Gastroesophageal sphincter (tissue), 3 donors: Measurements from ENCODE around the gene BIRC6.

ENCODE experiments used
- CTCF ChIP-seq, 4 experiments: fragments of 200-600 bp in 2 of 4; fragments of 450-650 bp in 2 of 4; sonication (generic) in 1 of 4; IDR thresholded peaks; one replicate each; pipeline ENCODE4 v1.5.1; 2017 to 2019; ENCODE audit warnings: antibody characterized with exemption in 4 of 4, mild to moderate bottlenecking in 2 of 4, moderate library complexity in 2 of 4
- EP300 ChIP-seq: sonication (generic); formaldehyde crosslinking; IDR thresholded peaks from one replicate; pipeline ENCODE4 v1.6.1; 2017; ENCODE audit warnings: antibody characterized with exemption, mild to moderate bottlenecking

DNA sequence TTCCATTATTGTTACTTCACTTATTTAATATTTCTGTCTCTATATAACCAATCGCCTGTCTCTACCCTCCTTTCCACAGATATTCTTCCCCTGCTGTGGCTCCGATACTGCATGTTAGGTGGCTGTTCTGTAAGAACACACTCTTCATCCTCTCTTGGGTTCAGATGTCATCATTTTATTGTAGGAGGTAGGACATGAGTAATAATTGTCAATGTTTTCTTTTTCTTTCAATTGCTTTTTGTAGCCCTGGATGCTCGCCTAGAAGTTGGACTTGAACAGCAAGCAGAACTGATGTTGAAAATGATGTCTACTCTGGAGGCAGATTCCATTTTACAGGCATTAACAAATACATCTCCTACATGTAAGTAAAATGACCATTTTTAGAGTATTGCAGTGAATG lies 128.6 kb downstream of the BIRC6 start:
- TF ChIP-seq CTCF (IDR thresholded peaks at IDR 0.05) = no peak
- TF ChIP-seq EP300 = no peak
